GM12864 (cell line): ENCODE data around the gene HDHD3.

Experiments used
- DNase-seq: peaks from one replicate; pipeline ENCODE4 v3.0.0-alpha.2; 2011; ENCODE audit warnings: low read depth
- H3K4me3 ChIP-seq: 2 replicates; pipeline ENCODE4 v1.5.1; 2011; ENCODE audit warnings: mild to moderate bottlenecking, low read depth, low read length, control low read depth
- TF ChIP-seq, protein P1 (sequence below): IDR thresholded peaks from 2 replicates; pipeline ENCODE4 v1.5.1; 2011; ENCODE audit warnings: low read depth, mild to moderate bottlenecking, moderate library complexity, low read length, control low read depth, inconsistent platforms; ENCODE audit errors: missing control alignments

HDHD3 gene, protein sequence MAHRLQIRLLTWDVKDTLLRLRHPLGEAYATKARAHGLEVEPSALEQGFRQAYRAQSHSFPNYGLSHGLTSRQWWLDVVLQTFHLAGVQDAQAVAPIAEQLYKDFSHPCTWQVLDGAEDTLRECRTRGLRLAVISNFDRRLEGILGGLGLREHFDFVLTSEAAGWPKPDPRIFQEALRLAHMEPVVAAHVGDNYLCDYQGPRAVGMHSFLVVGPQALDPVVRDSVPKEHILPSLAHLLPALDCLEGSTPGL

DNA sequence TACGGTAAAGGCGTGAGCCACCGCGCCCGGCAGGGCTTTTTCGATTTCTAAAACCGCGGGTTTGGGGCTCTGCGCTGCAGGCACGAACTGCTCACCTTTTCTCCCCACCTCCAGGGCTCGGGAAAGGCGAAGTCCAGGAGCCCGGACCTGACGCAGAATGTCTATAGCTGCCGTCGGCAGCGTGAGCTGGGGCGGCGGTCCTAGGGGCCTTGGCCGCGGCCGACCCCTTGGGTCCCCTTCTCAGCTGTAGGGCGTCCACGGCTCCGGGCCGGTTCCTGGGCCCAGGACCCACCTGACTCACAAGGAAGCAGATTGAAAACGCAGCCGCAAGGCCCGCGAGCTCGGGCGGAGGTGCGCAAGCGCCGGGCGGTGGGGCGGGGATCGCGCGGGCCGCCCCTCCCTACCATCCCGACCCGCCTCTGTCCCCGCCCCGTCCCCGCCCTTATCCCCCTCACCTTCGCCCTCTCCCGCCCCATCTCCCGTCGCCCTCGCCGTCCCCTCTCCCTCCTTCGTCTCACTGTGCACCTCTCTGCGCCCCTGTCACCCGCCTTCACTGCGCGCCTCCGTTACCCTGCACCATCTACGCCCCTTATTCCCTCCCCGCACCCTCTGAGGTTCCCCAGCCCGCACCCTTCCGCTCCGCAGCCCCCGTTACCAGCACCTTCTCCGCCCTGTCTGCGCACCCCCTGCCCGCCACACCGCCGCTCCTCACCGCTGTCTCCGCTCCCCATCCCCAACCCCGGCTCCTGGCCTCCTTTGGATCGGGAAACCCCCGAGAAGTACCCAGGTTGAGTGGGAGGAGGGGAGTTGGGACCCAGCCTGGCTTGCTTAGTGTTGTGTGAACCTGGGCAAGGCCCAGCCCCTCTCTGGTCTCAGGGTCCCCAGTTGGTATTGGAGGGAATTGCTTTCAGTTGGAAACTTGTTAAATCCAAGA, at the start of gene HDHD3:
TSS of gene HDHD3 (minus strand) at position 353 of the 934 bp plus-strand sequence. CDS start 2,632 bp downstream, outside the sequence.
- DNase-seq: peak; percentile 47
- TF ChIP-seq, protein P1, sequence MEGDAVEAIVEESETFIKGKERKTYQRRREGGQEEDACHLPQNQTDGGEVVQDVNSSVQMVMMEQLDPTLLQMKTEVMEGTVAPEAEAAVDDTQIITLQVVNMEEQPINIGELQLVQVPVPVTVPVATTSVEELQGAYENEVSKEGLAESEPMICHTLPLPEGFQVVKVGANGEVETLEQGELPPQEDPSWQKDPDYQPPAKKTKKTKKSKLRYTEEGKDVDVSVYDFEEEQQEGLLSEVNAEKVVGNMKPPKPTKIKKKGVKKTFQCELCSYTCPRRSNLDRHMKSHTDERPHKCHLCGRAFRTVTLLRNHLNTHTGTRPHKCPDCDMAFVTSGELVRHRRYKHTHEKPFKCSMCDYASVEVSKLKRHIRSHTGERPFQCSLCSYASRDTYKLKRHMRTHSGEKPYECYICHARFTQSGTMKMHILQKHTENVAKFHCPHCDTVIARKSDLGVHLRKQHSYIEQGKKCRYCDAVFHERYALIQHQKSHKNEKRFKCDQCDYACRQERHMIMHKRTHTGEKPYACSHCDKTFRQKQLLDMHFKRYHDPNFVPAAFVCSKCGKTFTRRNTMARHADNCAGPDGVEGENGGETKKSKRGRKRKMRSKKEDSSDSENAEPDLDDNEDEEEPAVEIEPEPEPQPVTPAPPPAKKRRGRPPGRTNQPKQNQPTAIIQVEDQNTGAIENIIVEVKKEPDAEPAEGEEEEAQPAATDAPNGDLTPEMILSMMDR: no peak
- peak within 1 kb of the TSS; percentile 97 for H3K4me3 ChIP-seq

DNA sequence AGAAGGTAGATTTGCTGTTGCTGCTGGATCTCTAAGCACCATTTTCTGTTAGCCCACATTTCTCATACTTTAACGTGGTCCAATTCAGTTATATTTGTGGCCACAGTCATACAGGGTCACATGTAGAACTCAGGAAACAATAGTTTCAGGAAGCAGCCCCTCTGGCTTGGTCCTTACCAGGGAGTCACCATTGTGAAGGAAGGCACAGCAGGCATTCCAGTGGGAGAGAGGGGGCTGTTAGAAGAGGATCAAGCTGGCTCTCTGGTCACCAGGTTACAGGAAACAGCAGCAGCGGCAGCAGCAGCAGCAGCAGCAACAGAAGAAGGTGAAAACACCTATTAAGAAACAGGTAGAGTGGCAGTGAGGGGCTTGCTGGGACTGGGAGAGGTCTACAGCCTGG, 48.3 kb upstream of the HDHD3 start:
- DNase-seq: no peak
- TF ChIP-seq, protein P1: no peak
- H3K4me3 ChIP-seq: no peak overlapping the region

DNA sequence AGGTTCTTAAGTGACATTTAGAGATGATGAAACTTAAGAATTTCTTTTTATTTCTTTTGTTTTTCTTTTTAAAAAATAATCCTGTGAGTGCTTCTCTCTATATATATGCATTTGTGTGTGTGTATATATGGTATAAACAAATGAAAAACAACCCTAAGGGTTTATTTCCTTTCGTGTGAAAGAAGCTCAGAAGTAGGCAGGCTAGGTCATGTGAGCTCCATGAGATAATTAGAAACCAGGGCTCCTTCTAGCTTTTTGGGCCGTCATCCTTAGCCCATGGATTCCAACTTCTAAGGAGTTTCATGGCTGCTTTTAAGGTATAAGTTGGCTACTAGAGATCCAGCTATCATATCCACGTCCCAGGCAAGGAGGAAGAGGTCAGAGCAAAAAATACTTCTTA, 44.9 kb upstream of the HDHD3 start:
- H3K4me3 ChIP-seq: no peak overlapping the region
- TF ChIP-seq, protein P1: no peak
- no peak for DNase-seq

DNA sequence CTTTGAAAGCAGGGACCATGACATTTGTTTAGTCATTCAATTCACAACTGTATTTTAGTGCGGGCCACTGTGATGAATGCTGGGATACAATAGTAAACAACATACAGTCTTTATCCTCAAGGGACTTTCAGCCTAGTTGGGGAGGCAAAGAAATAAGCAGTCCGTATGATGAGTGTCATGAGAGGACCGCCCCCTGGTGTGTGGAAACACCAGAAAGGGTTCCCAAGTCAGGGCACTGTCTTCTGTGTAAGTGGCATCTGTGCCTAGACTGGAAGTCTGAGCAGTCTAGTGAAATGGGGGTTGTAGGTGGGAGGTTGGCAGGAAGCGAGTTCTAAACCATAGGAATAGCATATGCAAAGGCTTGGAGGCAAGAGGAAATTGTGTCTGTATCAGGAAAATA, 40.6 kb upstream of the HDHD3 start:
- no peak overlapping the region for H3K4me3 ChIP-seq
- TF ChIP-seq, protein P1: no peak
- no peak for DNase-seq

DNA sequence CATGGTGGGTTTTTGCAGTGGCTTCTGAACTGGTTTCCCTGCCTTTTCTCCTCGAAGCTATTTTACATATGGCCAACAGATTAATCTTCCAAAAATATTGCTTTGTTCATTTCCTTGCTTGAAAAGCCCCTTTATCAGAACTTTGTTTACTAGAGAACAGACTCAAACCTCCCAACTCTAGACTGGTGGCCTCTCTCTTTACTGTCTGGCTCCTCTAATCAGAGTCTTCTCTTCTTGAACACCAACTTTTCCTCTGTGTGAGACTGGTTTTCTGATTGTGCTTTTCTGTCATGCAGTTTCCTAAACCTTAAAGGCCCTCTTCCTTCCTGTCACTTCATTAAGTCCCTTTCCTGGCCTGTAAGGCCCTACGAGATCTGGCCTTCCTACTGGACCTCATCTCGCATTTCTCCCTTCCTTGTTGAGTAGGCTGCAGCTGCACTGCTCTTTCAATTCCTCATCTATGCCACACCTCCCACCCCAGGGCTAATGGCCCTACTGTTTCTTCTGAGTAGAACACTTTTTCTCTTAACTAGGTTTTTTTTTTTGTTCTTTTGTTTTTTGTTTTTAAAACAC, 39.4 kb upstream of the HDHD3 start:
- peak; percentile 78 for DNase-seq
- TF ChIP-seq, protein P1: no peak
- no peak overlapping the region for H3K4me3 ChIP-seq

DNA sequence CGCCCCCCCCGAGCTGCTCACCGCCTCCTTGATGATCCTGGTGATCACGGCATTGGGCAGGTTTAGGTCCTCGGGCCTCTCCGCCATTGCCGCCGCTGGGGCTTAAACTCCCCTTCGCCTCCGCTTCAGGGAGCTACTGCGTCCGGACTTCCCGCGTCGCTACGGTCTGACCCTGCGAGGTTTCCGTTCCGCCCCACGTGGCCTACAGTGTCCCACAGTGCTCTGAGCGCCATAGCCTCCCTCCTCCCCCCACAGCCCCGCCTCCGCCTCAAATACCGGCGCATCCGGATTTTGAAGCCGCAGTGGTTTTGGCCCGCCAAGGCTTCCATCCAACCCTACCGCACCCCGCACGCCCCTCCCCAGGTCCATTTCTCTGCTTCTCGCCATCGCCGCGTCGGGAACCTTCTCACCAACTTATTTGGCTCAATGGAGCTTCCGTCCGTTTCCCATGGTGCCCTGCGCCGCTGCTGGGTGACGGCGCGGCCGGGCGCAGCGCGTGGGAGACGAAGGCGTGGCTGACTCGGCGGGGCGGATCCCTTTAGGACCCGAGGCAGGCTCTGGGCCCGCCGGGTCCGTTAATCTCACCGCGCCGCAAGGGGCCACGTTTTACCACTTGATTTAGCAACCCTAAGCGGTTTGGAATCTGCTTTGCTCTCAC, 33.5 kb upstream of the HDHD3 start, which contains the start of the genes C9orf43 and POLE3:
TSS of gene C9orf43 (plus strand) at position 541 of the 658 bp plus-strand sequence. CDS start 2,747 bp downstream, outside the sequence.
TSS of gene POLE3 (minus strand) at position 469 of the 658 bp plus-strand sequence. CDS start at position 87, 382 bp downstream.
- DNase-seq: peak; percentile 86
- TF ChIP-seq, protein P1: no peak
- H3K4me3 ChIP-seq: peak within 1 kb of the TSS; percentile 73
